HG02852 (cell line): ENCODE results near the gene CASP12.

Experiments used
- ATAC-seq: cut with Tn5 transposase; IDR thresholded peaks from one replicate; pipeline ENCODE4 v1.9.1; 2021; ENCODE audit warnings: mild to moderate bottlenecking, moderate library complexity; ENCODE audit not compliant: unreplicated experiment

Gene CASP12

GRCh38 chr11:104841185-104841584, 57.1 kb downstream of the CASP12 start:
- no peak for ATAC-seq

DNA sequence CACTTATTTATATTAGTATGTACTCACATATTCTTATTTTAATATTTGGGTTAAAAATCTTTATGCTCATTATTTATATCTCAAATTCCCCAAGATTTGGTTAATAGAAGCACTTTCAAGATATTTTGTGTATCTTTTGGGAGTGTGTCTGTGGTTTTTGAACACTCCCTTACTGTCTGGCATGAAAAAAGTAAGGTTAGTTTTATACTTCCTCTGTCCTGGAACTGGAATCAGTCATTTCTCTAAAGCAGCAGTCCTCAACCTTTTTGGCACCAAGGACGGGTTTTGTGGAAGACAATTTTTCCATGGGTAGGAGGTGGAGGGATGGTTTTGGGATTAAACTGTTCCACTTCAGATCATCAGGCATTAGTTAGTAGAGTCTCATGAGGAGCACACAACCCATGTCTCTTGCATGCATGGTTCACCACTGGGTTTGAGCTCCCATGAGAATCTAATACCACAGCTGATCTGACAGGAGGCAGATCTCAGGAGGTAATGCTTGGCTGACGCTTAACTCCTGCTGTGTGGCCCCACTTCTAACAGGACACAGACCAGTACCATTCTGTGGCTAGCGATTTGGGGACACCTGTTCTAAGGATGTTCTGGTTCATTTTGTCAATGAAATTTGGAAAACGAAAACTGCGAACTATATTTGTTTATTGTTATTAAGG, 60.2 kb downstream of the CASP12 start:
- ATAC-seq = no peak

- no peak for ATAC-seq
These were observed 61.6 kb downstream of the CASP12 start for GRCh38 chr11:104836691-104837090.
